Activated naive CD4-positive, alpha-beta T cell treated with anti-CD3 and anti-CD28 coated beads, Interleukin-2, amount 50 U/mL, for 16 hours (primary cell): ENCODE data around the gene PRAMEF8.
"Not testable (repeated sequence)": the region's sequence is repeated elsewhere in the genome, so short reads cannot be mapped to it uniquely, and the experiment has no call there.

ENCODE experiments used
- DNase-seq: peaks from one replicate; pipeline ENCODE4 v3.0.0-alpha.2; 2020

The PRAMEF8 gene

DNA sequence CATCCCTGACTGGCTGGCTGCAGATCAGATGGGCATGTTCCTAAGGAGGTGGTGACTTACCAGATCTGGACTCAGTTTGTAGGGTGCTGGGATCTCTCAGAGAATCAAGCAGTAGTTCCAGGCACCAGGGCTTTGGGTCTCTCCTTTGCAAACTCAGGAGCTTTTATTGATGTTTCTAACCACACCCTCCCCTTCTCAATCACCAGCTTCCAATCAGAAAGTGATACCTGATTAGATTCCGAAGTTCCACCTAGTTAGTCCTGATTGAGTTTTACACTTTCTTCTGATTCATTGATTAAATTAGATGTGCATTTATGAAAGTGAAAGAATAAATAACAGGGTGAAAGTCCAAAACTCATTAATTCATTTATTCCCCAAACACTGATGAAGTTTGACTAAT, at the start of gene PRAMEF8:
TSS of gene PRAMEF8 (minus strand) at position 101 of the 400 bp plus-strand sequence. CDS start 1,046 bp downstream, outside the sequence.
- DNase-seq, result not testable (repeated sequence)

- DNase-seq, result not testable (repeated sequence)
Measured at GRCh38 chr1:13315281-13315680, 30.3 kb upstream of the PRAMEF8 start, which contains the start of gene PRAMEF15. PRAMEF15 (plus strand) TSS chr1:13315581; CDS start chr1:13318408, 2,827 bp downstream.

GRCh38 chr1:13303239-13303638, 18.3 kb upstream of the PRAMEF8 start, which contains the start of gene PRAMEF33:
PRAMEF33 (plus strand) TSS chr1:13303539; CDS start chr1:13305955, 2,416 bp downstream.
- not testable (repeated sequence) for DNase-seq

DNA sequence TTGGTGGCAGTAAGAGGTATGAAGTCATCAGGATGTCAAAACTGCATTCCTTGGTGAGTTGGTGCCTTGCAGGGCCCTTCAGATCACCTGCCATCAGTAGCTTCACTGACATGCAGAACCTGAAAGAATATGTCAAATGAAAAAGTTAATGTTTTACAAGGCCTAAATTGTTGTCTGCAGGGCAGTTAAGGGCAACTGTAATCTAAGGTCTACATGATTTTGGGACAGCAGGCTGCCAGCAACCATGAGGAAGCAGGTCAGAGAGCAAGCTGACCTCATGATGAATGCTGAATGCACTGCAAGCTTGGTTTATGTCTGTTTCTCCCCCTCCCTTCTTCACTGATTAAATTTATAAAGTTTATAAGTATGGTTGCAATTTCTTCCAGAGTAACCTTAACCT, 17.3 kb upstream of the PRAMEF8 start:
- DNase-seq, result not testable (repeated sequence)

GRCh38 chr1:13298699-13299098, 13.8 kb upstream of the PRAMEF8 start:
- not testable (repeated sequence) for DNase-seq

- not testable (repeated sequence) for DNase-seq
Measured at GRCh38 chr1:13297216-13297931, 12.4 kb upstream of the PRAMEF8 start.

DNA sequence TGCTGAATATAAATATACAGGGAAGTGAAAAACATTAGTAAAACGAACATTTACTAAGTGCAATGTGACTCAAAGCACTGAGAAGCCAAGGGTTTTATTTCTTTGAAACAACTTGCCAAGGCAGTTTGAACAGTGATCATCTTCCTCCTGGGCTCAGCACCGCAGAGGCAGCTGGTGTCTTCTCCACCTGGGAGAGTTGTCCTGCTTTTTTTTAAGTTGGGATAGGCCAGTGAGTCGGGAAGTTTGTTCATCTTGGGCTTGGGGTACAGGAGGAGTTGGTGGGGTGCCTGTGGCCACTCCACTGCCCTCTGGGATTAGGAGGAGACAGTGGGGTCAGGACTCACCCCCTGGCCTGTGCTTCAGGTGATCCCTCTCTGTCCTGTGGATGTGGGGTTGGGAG, 4.1 kb upstream of the PRAMEF8 start:
- not testable (repeated sequence) for DNase-seq

DNA sequence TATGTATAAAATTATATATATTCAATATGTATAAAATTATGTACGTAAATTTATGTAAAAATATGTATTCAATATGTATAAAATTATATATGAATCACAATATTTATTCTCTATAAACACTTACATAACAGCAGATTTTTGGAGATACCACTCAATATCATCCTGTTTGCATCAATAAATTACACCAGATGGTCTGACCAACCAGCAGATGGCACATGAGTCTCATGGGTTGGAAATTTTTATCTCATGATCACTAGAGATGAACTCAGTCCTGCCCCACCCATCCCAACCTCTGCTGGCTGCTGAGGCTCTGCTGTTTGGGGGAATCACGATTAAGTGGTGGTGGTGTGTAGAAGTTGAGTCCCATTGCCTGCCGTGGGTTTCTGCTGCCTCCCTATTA, 5.3 kb downstream of the PRAMEF8 start:
- DNase-seq, result not testable (repeated sequence)

GRCh38 chr1:13277016-13277415, 7.9 kb downstream of the PRAMEF8 start:
- DNase-seq, result not testable (repeated sequence)

DNA sequence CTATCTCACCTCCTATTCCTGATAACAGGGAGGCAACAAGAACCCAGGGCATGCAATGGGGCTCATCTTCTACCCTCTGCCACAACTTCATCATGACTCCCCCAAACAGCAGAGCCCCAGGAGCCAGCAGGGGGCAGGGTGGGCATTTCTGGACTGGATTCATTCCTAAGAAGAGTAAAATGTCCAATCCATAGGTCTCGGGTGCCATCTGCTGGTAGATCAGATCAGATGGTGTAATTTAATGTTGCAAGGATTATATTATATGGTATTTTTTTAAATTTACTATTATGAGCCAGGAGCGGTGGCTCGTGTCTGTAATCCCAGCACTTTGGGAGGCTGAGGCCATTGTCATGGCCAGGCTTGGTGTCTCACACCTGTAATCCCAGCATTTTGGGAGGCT, 19.8 kb downstream of the PRAMEF8 start:
- DNase-seq, result not testable (repeated sequence)

DNA sequence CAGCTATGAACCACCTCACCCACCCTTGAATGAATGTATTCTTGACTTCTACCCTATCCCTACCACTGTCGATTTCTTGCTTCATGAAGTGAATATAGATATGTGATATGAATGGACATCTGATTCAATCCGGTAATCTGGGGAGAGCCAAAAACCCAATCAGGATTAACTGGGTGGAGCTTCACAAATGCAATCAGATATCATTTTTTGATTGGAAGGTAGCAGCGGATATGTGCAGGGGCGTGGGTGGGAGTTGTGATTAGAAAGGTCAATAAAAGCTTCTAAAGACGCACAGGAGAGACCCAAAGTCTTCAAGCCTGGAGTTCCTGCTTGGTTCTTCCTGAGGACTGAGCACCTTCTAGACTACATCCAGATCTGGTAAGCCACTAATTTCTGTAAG, 31.0 kb downstream of the PRAMEF8 start, which contains the start of gene PRAMEF5:
TSS of gene PRAMEF5 (plus strand) at position 301 of the 400 bp plus-strand sequence. CDS start 5,071 bp downstream, outside the sequence.
- not testable (repeated sequence) for DNase-seq

DNA sequence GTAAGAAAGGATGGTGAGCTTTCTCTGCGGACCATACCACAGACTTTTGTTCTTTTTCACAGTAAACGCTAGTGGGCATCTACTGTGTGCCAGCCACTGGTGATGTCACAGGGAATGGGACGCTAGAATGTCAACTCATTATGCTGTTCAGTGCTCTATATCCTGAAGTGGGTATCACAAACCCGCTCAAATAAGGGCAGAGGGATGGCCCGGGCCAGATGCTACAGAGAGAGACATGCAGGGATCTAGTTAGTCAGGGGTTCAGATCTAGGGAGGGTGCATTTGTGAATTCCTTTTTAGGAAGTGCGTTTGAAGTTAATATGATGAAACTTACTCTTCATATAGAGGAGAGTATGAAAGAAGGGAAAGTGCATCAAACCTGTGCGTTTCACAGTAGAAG, 37.8 kb downstream of the PRAMEF8 start:
- DNase-seq, result not testable (repeated sequence)

DNA sequence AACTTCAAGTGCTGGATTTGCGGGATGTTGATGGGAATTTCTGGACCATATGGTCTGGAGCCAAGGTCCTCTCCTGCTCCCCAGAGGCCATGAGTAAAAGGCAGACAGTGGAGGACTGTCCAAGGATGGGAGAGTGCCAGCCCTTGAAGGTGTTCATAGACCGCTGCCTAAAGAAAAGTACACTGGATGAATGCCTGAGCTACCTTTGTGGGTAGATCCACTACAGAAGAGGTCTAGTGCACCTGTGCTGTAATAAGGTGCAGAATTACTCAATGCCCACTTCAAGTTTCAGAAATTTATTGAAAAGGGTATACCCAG, 38.4 kb downstream of the PRAMEF8 start:
- not testable (repeated sequence) for DNase-seq

DNA sequence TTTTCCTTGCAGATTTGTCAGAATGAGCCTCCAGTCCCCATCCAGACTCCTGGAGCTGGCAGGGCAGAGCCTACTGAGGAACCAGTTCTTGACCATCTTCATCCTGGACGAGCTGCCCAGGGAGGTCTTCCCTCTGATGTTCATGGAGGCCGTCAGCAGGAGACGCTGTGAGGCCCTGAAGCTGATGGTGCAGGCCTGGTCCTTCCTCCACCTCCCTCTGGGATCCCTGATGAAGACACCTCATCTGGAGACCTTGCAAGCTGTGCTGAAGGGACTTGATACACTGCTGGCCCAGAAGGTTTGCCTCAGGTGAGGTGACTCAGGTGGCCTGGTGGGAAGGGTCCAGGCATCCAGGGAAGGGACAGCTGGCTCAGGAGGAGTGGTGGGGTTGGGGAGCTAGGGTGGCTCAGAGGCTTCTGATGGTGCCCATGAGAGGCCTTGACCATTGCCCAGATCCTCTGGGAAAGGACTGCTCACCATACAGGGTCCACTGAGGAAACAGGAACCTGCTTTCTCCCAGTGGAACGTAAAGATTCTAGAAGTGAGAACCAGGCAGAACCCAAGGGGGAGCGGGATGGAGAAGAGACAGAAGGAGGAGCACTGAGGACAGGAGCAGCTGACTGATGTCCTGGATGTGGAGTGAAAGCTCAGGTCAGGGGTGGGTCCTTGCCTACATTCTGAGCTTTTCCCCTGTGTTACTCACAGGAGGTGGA, 38.9 kb downstream of the PRAMEF8 start:
- DNase-seq, result not testable (repeated sequence)

GRCh38 chr1:13243536-13244263, 41.2 kb downstream of the PRAMEF8 start:
- DNase-seq, result not testable (repeated sequence)

- DNase-seq, result not testable (repeated sequence)
Measured at GRCh38 chr1:13239633-13240032, 45.3 kb downstream of the PRAMEF8 start.

GRCh38 chr1:13237572-13237971, 47.4 kb downstream of the PRAMEF8 start:
- DNase-seq, result not testable (repeated sequence)

DNA sequence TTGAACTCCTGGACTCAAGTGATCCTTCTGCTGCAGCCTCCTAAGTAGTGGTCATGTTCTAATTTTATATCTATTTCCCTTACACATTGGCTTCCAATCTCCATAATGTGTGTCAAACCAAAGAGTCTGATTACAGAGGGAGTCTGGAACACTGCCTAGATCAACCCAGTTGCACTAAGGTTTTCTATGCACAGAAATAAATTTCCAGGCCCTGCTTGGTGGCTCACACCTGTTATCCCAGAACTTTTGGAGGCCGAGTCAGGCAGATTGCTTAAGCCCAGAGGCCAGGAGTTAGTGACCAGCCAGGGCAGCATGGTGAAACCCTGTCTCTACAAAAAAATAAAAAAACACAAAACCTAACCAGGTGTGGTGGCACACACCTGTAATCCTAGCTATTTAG, 50.9 kb downstream of the PRAMEF8 start:
- not testable (repeated sequence) for DNase-seq

- DNase-seq, result not testable (repeated sequence)
Measured at GRCh38 chr1:13232056-13232455, 52.9 kb downstream of the PRAMEF8 start.
